Neural progenitor cell (in vitro differentiated cells): ENCODE measurements around the gene ARPP21.

Source experiments
- CTCF ChIP-seq: fragments of 200-600 bp; sonication (generic); IDR thresholded peaks from 2 replicates; pipeline ENCODE4 v1.5.1; 2017; ENCODE audit warnings: antibody characterized with exemption, mild to moderate bottlenecking
- EZH2 ChIP-seq: fragments of 200-600 bp; sonication (generic); IDR thresholded peaks from 2 replicates; pipeline ENCODE4 v1.6.1; 2017; ENCODE audit warnings: antibody characterized with exemption, mild to moderate bottlenecking, moderate library complexity

GRCh38 chr3:35724106-35724505 lies 84.8 kb downstream of the ARPP21 start:
- TF ChIP-seq EZH2: no peak
- TF ChIP-seq CTCF: no peak
